Muscle layer of colon (tissue), 2 donors: ENCODE measurements around the gene PIGBOS1.
"Not testable (repeated sequence)": the region's sequence is repeated elsewhere in the genome, so short reads cannot be mapped to it uniquely, and the experiment has no call there.

ENCODE experiments used
- H3K27ac ChIP-seq: one replicate; pipeline ENCODE4 v1.7.0; 2013; ENCODE audit warnings: low read depth, mild to moderate bottlenecking, low read length, moderate library complexity
- H3K27me3 ChIP-seq, 2 donors: one replicate each; pipeline ENCODE4 v1.7.0; 2013; ENCODE audit warnings: low read length in 2 of 2, mild to moderate bottlenecking in 2 of 2; ENCODE audit not compliant: insufficient read depth in 2 of 2, control insufficient read depth in 1 of 2
- H3K36me3 ChIP-seq: one replicate; pipeline ENCODE4 v1.7.0; 2013; ENCODE audit warnings: mild to moderate bottlenecking, low read length; ENCODE audit not compliant: insufficient read depth
- H3K4me1 ChIP-seq: one replicate; pipeline ENCODE4 v1.7.0; 2013; ENCODE audit warnings: mild to moderate bottlenecking, low read length; ENCODE audit not compliant: insufficient read depth
- H3K4me3 ChIP-seq, 2 donors: one replicate each; pipeline ENCODE4 v1.7.0; 2013; ENCODE audit warnings: low read length in 2 of 2, low read depth in 1 of 2, mild to moderate bottlenecking in 1 of 2, moderate library complexity in 1 of 2
- H3K9ac ChIP-seq: one replicate; pipeline ENCODE4 v1.7.0; 2013; ENCODE audit warnings: low read length
- H3K9me3 ChIP-seq: one replicate; pipeline ENCODE4 v1.7.0; 2013; ENCODE audit warnings: mild to moderate bottlenecking, low read length
- donor health status: abdominal sarcoma.
- donor health status: Adenocarcinoma of cecum.

Gene PIGBOS1

GRCh38 chr15:55344206-55344605 is 25.3 kb upstream of the PIGBOS1 start:
- Histone ChIP-seq H3K36me3 (no peaks in the 10 kb centered on the region), H3K9me3 (no peaks in the 10 kb centered on the region), H3K9ac (no peak overlapping the region), H3K27ac (no peak overlapping the region), H3K4me3 (no peak overlapping the region), H3K27me3 (no peaks in the 10 kb centered on the region), H3K4me1 (no peaks in the 10 kb centered on the region)

GRCh38 chr15:55343168-55343567 is 24.2 kb upstream of the PIGBOS1 start:
- Histone ChIP-seq H3K27ac (no peak overlapping the region), H3K27me3 (no peaks in the 10 kb centered on the region), H3K36me3 (no peaks in the 10 kb centered on the region), H3K4me3 (no peak overlapping the region), H3K4me1 (no peaks in the 10 kb centered on the region), H3K9me3 (no peaks in the 10 kb centered on the region), H3K9ac (no peak overlapping the region)

- H3K9me3 ChIP-seq, result no peaks in the 10 kb centered on the region
- H3K27ac ChIP-seq, result no peak overlapping the region
- H3K36me3 ChIP-seq, result peaks cover 40% of the 10 kb centered on the region
- H3K4me3 ChIP-seq, result no peak overlapping the region
- no peaks in the 10 kb centered on the region for H3K4me1 ChIP-seq
- no peak overlapping the region for H3K9ac ChIP-seq
- H3K27me3 ChIP-seq, result no peaks in the 10 kb centered on the region
These were observed 18.2 kb upstream of the PIGBOS1 start for GRCh38 chr15:55337160-55337559.

- Histone ChIP-seq H3K36me3 (peaks cover 53% of the 10 kb centered on the region), H3K4me3 (no peak overlapping the region), H3K27ac (no peak overlapping the region), H3K27me3 (no peaks in the 10 kb centered on the region), H3K9ac (no peak overlapping the region), H3K9me3 (no peaks in the 10 kb centered on the region), H3K4me1 (no peaks in the 10 kb centered on the region)
These were observed 16.1 kb upstream of the PIGBOS1 start for GRCh38 chr15:55334997-55335396.

- no peak overlapping the region for H3K4me3 ChIP-seq
- H3K4me1 ChIP-seq, result no peaks in the 10 kb centered on the region
- peaks cover 55% of the 10 kb centered on the region for H3K36me3 ChIP-seq
- H3K9me3 ChIP-seq, result no peaks in the 10 kb centered on the region
- no peak overlapping the region for H3K27ac ChIP-seq
- H3K27me3 ChIP-seq, result no peaks in the 10 kb centered on the region
- no peak overlapping the region for H3K9ac ChIP-seq
These were observed 15.4 kb upstream of the PIGBOS1 start for GRCh38 chr15:55334371-55334770.

GRCh38 chr15:55327387-55327786 is 8.5 kb upstream of the PIGBOS1 start:
- Histone ChIP-seq H3K4me1 (no peaks in the 10 kb centered on the region), H3K4me3 (no peak overlapping the region), H3K9ac (no peak overlapping the region), H3K36me3 (peaks cover 21% of the 10 kb centered on the region), H3K27ac (no peak overlapping the region), H3K9me3 (no peaks in the 10 kb centered on the region), H3K27me3 (no peaks in the 10 kb centered on the region)

- no peak overlapping the region for H3K4me3 ChIP-seq
- H3K27me3 ChIP-seq, result no peaks in the 10 kb centered on the region
- no peak overlapping the region for H3K9ac ChIP-seq
- H3K9me3 ChIP-seq, result no peaks in the 10 kb centered on the region
- no peaks in the 10 kb centered on the region for H3K36me3 ChIP-seq
- peaks cover 8% of the 10 kb centered on the region for H3K4me1 ChIP-seq
- H3K27ac ChIP-seq, result no peak overlapping the region
These were observed 3.5 kb upstream of the PIGBOS1 start for GRCh38 chr15:55322467-55322866.

- H3K27ac ChIP-seq, result no peak overlapping the region
- H3K4me3 ChIP-seq, result no peak overlapping the region
- H3K9me3 ChIP-seq, result no peaks in the 10 kb centered on the region
- peaks cover 12% of the 10 kb centered on the region for H3K4me1 ChIP-seq
- no peak overlapping the region for H3K9ac ChIP-seq
- H3K27me3 ChIP-seq, result no peaks in the 10 kb centered on the region
- no peaks in the 10 kb centered on the region for H3K36me3 ChIP-seq
These were observed 2.0 kb upstream of the PIGBOS1 start for GRCh38 chr15:55320963-55321362.

- Histone ChIP-seq H3K27me3 (no peaks in the 10 kb centered on the region), H3K36me3 (no peaks in the 10 kb centered on the region), H3K9ac (no peak overlapping the region), H3K4me1 (peaks cover 12% of the 10 kb centered on the region), H3K4me3 (no peak overlapping the region), H3K27ac (peak overlapping the region; percentile 13), H3K9me3 (no peaks in the 10 kb centered on the region)
These were observed 1.3 kb upstream of the PIGBOS1 start for GRCh38 chr15:55320238-55320550.

- Histone ChIP-seq H3K9me3 (no peaks in the 10 kb centered on the region), H3K36me3 (no peaks in the 10 kb centered on the region), H3K4me1 (peaks cover 12% of the 10 kb centered on the region), H3K9ac (peak overlapping the region; percentile 98), H3K27me3 (no peaks in the 10 kb centered on the region), H3K27ac (peak overlapping the region; percentile 55), H3K4me3 (peak overlapping the region; percentile 77 to 97)
These were observed 764 bp upstream of the PIGBOS1 start for GRCh38 chr15:55319537-55320237.

GRCh38 chr15:55302801-55303200 is 16.1 kb downstream of the PIGBOS1 start:
- not testable (repeated sequence) for H3K27me3 ChIP-seq, H3K27ac ChIP-seq, H3K36me3 ChIP-seq

GRCh38 chr15:55297315-55297714 is 21.6 kb downstream of the PIGBOS1 start:
- Histone ChIP-seq H3K27me3 (no peaks in the 10 kb centered on the region), H3K36me3 (no peaks in the 10 kb centered on the region), H3K9me3 (no peaks in the 10 kb centered on the region), H3K27ac (no peak overlapping the region), H3K4me1 (no peaks in the 10 kb centered on the region), H3K9ac (no peak overlapping the region), H3K4me3 (no peak overlapping the region)

More at GRCh38 chr15:55302801-55303200, 16.1 kb downstream of the PIGBOS1 start:
- not testable (repeated sequence) for H3K9ac ChIP-seq, H3K9me3 ChIP-seq, H3K4me3 ChIP-seq, H3K4me1 ChIP-seq
